ENCODE data around the gene ZDHHC8. TPM values are rescaled to one million over a fixed set of nuclear protein-coding genes. Genes with fewer than 3 reads are reported as not detected.

Gene ZDHHC8
- total and polyA plus RNA-seq, 12 donors, result 23.2 to 51.7 (median 37.5) TPM

GRCh38 chr22:20126284-20127029, 5.1 kb upstream of the ZDHHC8 start:
- WGBS, 2 donors, result 70 to 79% methylated on average over 19 of the region's 19 CpGs
- no peaks in the 10 kb centered on the region for H3K27me3 ChIP-seq
- no peak for TF ChIP-seq CTCF (IDR thresholded peaks at IDR 0.05)
- ATAC-seq (no peak), DNase-seq (no peak)
- H3K4me1 ChIP-seq, result peaks cover 0 to 19% (median 7%) of the 10 kb centered on the region in 9 donors
- peaks cover 0 to 56% (median 12%) of the 10 kb centered on the region in 9 donors for H3K36me3 ChIP-seq
- H3K4me3 ChIP-seq, result no peak overlapping the region
- H3K27ac ChIP-seq, result no peak overlapping the region
- no peaks in the 10 kb centered on the region for H3K9me3 ChIP-seq
- intact Hi-C loops (cut with DNase I), result loop anchor here in 2 of 10 donors (10.0 kb wide), 2 partner anchors 152 to 162 kb away; no protein-coding TSS in a partner anchor

DNA sequence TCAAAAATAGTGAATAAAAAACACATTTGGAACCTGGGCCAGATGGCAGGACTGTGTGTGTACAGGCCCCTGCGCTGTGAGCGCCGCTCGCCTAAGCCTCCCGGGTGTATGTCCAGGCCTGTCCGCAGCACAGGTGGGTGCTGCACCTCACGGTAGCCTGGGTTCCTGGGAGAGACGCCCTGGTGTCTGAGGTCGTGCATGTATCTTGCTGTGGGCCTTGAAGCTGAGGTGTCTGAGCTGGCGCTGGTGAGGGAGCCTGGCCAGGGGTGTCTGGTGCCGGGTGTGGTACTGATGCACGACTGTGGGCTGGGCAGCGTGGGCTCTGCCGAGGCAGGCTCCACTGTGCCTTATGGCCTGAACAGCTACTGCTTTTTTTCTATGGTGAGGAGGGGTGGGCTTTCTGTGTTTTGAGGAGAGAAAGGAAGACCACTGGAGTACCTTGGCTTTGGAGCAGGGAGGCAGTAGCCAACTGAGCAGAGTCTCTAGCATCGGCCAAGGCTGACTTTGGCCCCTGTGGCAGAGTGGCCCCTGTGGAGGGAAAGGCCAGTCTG, 4.2 kb upstream of the ZDHHC8 start:
- WGBS, 2 donors, result 89% methylated on average over 15 of the region's 15 CpGs
- Histone ChIP-seq H3K27ac (no peak overlapping the region), H3K4me3 (no peak overlapping the region), H3K9me3 (no peaks in the 10 kb centered on the region), H3K36me3 (peaks cover 0 to 46% (median 12%) of the 10 kb centered on the region in 9 donors), H3K4me1 (peaks cover 0 to 22% (median 11%) of the 10 kb centered on the region in 9 donors), H3K27me3 (no peaks in the 10 kb centered on the region)
- no peak for DNase-seq
- ATAC-seq, result no peak
- TF ChIP-seq CTCF (IDR thresholded peaks at IDR 0.05), result no peak
- intact Hi-C loops (cut with DNase I), result loop anchor here in 2 of 10 donors (10.0 kb wide), 2 partner anchors 153 to 163 kb away; no protein-coding TSS in a partner anchor

DNA sequence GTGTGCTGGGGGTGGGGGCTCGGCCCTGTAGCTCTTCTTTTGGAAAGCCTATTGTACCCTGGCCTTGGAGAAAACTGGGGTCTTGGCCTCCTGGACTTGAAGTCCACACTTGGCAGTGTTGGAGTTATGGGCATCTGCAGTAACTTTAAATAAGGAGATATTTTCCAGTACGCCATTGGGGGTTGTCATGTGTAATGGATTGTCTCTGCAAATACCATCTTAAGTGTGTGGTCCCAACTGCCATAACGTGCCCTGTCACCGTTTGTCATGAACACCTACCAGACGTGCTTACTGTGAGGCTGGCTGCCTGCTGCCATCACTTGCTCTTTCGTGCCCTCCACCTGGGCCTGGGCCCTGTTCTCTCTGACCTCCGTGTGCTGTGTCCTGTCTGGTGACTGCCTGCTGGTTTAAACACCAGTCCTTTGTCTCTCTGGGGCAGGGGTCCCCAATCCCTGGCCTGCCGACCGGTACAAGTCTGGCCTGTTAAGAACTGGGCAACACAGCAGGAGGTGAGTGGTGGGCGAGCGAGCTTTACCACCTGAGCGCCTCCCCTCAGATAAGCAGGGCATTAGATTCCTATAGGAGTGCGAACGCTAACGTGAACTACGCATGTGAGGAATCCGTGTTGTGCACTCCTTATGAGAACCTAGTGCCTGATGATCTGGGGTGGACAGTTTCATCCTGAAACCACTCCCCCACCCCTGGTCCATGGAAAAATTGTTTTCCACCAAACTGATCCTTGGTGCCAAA, 3.6 kb upstream of the ZDHHC8 start:
- ATAC-seq, result no peak

More for the DNA sequence above, 3.6 kb upstream of the ZDHHC8 start:
- Histone ChIP-seq H3K27ac (peak overlapping the region in 1 of 10 donors; percentile 44), H3K4me1 (peaks cover 5 to 29% (median 17%) of the 10 kb centered on the region in 9 donors), H3K4me3 (no peak overlapping the region), H3K27me3 (no peaks in the 10 kb centered on the region), H3K9me3 (no peaks in the 10 kb centered on the region), H3K36me3 (peaks cover 0 to 46% (median 12%) of the 10 kb centered on the region in 9 donors)
- 69 to 70% methylated on average over 17 of the region's 17 CpGs for WGBS, 2 donors
- no peak for TF ChIP-seq CTCF (IDR thresholded peaks at IDR 0.05)
- DNase-seq, result no peak
- intact Hi-C loops (cut with DNase I), result loop anchor here in 2 of 10 donors (10.0 kb wide), 2 partner anchors 153 to 163 kb away; no protein-coding TSS in a partner anchor
